CD4-positive, alpha-beta T cell treated with Interleukin-2 at 100 ng/mL for 4 hours (primary cell): ENCODE results near the gene GPD2.

Source experiments
- DNase-seq: peaks from one replicate; pipeline ENCODE4 v3.0.0-alpha.2; 2020; ENCODE audit warnings: low spot score

The GPD2 gene

GRCh38 chr2:156532989-156533388 is 96.8 kb downstream of the GPD2 start:
- DNase-seq = no peak

GRCh38 chr2:156536534-156536933 is 100.4 kb downstream of the GPD2 start:
- no peak for DNase-seq

GRCh38 chr2:156537141-156537540 is 101.0 kb downstream of the GPD2 start:
- no peak for DNase-seq

GRCh38 chr2:156538083-156538504 is 101.9 kb downstream of the GPD2 start:
- DNase-seq = no peak

- no peak for DNase-seq
Measured at GRCh38 chr2:156539086-156539860, 103.1 kb downstream of the GPD2 start.

GRCh38 chr2:156540706-156541105 is 104.5 kb downstream of the GPD2 start:
- no peak for DNase-seq

GRCh38 chr2:156541229-156541628 is 105.0 kb downstream of the GPD2 start:
- DNase-seq = no peak

GRCh38 chr2:156541706-156542105 is 105.5 kb downstream of the GPD2 start:
- DNase-seq = no peak

- no peak for DNase-seq
Measured at GRCh38 chr2:156548413-156548812, 112.2 kb downstream of the GPD2 start.

GRCh38 chr2:156553714-156554442 is 117.7 kb downstream of the GPD2 start:
- no peak for DNase-seq

GRCh38 chr2:156561326-156561725 is 125.1 kb downstream of the GPD2 start:
- DNase-seq = no peak

GRCh38 chr2:156562124-156562523 is 125.9 kb downstream of the GPD2 start:
- DNase-seq = no peak

- DNase-seq = no peak
Measured at GRCh38 chr2:156563994-156564753, 128.0 kb downstream of the GPD2 start.

GRCh38 chr2:156565066-156565710 is 129.0 kb downstream of the GPD2 start:
- DNase-seq = no peak

- no peak for DNase-seq
Measured at GRCh38 chr2:156573710-156574109, 137.5 kb downstream of the GPD2 start.

- no peak for DNase-seq
Measured at GRCh38 chr2:156574112-156574511, 137.9 kb downstream of the GPD2 start.

- DNase-seq = no peak
Measured at GRCh38 chr2:156576005-156576404, 139.8 kb downstream of the GPD2 start.

GRCh38 chr2:156580501-156580900 is 144.3 kb downstream of the GPD2 start:
- no peak for DNase-seq

GRCh38 chr2:156581280-156581679 is 145.1 kb downstream of the GPD2 start:
- no peak for DNase-seq

- no peak for DNase-seq
Measured at GRCh38 chr2:156585457-156585856, 149.3 kb downstream of the GPD2 start.

GRCh38 chr2:156586621-156587020 is 150.4 kb downstream of the GPD2 start:
- DNase-seq = no peak

- DNase-seq = peak; percentile 58
Measured at GRCh38 chr2:156589381-156590079, 153.4 kb downstream of the GPD2 start.
